HG03457 (cell line): ENCODE measurements around the gene TUBB1.

Experiments
- ATAC-seq: cut with Tn5 transposase; IDR thresholded peaks from one replicate; pipeline ENCODE4 v1.9.1; 2021; ENCODE audit warnings: moderate number of reproducible peaks; ENCODE audit not compliant: unreplicated experiment

The TUBB1 gene

DNA sequence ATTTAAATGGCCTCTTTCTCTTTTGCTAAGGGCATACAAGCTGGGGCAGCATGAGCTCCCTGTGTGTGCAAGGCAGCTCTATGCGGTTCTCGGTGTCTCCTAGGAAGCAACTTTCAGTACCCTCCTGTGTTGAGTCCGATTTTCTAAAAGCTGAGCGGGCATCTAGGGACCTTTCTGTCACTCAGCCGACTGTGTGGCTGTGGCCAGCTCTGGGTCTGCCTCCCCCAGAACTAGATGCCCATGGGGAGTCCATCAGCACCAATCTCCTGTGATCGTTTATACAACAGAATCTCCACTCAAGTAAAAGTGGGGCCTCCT lies 30.7 kb upstream of the TUBB1 start:
- no peak for ATAC-seq

DNA sequence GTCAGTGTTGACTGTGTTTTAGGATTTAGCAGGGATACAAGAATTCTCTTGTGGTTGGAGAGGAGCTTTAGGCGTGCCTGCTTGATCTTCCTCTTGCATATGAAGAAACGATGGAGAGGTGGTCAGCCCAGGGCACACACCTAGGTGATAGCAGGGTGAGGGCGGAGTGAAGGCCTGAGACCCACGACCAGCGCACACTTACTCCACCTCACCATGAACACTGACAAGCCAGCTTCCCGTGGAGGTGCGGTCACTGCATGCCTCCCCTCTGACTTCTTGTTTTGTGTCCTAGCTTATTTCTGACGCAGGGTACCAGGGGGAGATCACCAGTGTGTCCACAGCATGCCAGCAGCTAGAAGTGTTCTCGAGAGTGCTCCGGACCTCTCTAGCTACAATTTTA lies 30.0 kb upstream of the TUBB1 start:
- ATAC-seq, result no peak

DNA sequence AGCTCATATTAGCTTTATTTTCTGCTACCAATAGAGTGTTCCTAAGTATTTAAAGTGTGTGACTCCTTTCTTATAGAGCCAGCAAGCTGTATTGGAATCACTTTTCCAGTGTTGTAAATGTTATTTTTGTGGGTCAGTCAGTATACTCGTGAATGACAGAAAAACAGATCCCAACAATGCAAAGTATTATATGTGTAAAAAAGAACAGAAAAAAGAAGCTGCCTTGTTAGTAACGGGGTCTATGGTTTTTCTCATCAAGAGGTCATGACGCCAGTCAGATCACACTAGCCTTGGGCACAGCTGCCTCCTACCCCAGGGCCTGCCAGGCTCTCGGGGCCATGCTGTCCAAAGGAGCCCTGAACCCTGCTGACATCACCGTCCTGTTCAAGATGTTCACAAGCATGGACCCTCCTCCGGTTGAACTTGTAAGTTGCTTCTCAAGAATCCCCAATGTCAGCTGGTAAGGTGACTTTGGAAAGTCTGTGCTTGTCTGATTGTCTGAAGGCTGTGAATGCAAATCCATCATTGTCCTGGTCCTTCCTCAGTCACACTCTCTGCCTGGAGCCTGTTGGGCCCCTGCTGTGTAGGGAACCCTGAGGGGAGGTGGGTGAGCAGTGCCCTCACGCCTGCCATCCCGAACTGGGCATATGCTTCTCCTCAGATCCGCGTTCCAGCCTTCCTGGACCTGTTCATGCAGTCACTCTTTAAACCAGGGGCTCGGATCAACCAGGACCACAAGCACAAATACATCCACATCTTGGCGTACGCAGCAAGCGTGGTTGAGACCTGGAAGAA lies 28.4 kb upstream of the TUBB1 start:
- ATAC-seq, result no peak

DNA sequence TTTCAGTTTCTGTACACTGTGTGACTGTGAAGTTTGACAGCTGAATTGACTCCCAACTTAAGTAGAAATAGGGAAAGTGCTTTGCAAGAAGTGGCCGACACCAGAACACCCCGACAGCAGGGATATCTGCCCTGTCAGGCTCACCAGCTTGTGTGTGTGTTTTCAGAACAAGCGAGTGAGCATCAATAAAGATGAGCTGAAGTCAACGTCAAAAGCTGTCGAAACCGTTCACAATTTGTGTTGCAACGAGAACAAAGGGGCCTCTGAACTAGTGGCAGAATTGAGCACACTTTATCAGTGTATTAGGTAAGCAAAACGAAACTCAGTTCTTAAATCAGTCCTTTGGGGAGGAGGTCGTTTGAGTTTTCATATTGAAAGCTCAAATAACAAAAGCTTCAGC lies 27.5 kb upstream of the TUBB1 start:
- no peak for ATAC-seq

DNA sequence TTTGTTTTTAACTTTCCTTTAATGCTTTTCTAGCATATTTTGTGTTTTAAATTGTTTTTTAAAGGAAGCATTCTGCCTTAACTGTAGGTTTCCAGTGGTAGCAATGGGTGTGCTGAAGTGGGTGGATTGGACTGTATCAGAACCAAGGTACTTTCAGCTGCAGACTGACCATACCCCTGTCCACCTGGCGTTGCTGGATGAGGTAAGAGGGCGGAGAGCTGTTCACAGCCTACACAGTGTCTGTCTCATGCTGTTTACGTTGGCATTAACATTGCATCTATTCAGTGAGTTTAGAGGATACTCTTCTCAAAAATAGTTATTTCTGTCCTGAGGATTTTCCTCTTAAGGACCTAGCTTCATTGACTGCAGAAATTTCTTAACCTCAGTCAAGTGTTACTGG lies 26.3 kb upstream of the TUBB1 start:
- no peak for ATAC-seq

DNA sequence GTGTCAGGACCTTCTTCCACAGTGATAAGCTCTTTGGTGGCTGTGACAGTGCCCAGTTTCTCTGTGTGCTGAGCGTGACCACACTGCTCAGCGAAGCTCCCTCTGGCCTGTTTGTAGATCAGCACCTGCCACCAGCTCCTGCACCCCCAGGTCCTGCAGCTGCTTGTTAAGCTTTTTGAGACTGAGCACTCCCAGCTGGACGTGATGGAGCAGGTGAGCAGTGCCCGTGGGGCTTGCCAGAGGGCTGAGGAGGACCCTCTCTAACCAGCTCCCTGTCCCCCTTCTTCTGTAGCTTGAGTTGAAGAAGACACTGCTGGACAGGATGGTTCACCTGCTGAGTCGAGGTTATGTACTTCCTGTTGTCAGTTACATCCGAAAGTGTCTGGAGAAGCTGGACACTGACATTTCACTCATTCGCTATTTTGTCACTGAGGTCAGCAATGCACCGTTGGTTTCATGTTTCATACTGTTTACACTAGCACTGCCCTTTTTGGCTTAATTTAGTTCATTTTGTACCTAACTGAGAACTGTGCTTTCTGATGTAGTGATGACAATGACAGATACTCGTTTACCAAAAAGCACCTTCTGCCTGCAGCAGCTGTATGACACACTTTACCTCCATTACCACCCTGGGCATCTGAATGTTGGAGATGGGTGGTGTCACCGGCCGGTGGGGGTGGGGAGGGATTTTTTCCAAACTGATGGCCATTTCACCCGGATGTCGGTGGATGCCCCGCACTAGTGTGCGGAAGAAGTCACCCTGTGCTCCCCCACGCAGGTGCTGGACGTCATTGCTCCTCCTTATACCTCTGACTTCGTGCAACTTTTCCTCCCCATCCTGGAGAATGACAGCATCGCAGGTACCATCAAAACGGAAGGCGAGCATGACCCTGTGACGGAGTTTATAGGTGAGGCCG lies 25.6 kb upstream of the TUBB1 start:
- no peak for ATAC-seq

DNA sequence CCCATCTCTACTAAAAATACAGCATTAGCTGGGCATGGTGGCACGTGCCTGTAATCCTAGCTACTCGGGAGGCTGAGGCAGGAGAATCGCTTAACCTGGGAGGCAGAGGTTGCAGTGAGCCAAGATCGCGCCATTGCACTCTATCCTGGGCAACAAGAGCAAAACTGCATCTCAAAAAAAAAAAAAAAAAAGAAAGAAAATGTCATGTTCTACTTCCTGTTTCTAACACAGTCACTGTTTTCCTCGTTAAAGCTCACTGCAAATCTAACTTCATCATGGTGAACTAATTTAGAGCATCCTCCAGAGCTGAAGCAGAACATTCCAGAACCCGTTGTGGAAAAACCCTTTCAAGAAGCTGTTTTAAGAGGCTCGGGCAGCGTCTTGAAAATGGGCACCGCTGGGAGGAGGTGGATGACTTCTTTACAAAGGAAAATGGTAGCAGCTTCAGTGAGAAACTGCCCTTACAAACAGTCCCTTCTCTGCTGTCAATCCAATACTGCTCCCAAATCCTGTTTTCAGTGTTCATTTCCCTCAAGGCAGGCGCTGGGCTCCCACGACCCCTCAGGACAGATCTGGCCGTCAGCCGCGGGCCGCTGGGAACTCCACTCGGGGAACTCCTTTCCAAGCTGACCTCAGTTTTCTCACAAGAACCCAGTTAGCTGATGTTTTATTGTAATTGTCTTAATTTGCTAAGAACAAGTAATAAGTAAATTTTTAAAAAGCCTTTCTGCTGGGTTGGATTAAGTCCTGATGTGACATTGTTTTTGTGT lies 24.7 kb upstream of the TUBB1 start:
- no peak for ATAC-seq

DNA sequence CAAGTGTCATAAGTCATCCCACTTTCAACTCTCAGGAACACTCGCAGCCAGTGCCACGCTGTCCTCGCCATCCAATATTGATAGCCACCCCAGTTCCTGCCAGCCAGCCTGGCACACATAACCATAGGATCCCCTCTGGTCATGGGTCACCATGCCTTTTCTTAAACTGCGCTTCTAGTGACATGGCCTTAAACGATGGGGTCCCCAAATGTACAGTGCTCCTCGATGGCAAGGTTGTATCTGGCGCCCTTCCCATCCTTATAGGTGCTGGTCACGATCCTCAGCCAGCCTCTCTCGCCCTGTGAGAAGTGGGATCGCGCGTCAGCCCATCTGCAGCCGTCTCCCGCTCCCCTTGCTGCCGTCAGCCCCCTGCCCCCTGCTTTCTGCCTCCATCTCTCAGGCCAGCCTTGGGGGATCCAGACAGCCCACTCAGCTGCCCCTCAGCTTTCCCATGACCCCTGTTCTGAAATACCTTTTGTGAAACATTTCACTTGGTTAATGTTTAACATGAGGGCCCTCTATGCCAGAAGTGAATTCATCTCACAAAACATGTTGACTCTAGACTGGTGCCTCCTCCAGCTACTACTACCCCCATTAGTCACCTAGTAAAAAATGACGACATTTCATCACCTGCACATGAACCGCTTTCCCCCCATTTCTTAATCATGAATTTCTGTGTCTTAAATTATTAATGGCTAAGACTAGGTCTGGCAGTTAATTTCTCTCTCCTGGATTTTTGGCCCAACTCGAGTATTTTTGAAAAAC lies 23.6 kb upstream of the TUBB1 start:
- no peak for ATAC-seq

DNA sequence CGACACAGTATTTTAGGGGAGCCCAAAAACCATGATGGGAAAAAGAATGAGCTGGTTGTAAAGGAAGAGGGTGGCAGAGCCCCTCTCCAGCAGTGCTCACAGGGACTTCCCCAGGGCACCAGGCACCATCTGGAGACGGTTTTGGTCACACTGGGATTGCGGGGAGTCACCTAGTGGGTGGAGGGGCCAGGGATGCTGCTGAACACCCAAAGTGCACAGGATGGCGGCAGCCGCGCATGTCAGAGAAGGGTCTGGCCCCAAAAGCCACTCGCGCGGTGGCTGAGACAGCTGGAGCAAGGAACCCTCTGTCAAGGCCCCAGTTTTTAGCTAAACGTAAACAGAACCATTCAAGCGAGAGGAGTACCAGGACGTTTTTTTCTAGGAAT lies 23.0 kb upstream of the TUBB1 start:
- no peak for ATAC-seq

DNA sequence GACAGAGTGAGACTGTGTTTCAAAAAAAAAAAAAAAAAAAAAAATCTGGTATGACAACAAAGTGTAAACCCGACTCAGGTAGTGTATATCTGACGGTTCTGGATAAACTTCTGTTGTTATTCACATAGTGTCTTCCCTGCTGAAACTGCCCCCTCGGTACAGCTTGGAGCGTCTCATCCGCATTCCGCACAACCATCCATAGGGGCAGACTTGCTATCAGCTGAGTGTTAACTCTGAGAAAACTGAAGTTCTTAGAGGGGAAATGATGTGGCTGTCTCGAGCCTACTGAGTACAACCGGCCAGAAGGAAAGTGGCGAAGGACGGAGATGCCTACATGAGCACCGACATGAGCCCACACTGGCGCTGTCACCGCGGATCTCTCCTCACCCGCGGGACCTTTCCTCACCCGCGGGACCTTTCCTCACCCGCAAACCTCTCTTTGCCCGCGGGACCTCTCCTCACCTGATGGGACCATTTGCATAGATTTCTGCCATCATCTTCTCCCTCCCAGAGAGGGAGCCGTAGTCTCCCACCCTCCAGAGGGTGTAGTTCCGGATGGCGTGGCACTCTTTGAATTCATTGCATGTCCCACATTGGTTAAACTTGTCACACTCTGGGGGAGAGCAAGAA lies 22.0 kb upstream of the TUBB1 start:
- no peak for ATAC-seq

DNA sequence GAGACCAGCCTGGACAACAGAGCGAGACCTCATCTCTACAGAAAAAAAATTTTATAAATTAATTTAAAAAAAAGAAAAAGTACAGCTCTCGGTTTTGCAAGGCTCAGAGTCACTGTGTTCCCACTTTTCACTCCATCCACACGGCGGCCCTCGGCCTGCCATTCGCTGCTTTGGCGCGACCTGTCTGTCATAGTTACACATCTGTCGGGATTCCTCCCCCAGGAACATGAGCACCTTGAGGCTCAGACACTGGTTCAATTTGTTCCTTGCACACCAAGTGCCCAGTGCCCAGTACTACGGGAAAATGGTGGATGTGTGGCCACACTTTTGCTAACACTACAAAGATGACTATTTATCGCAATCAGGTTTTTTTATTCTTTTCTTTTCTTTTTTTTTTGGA lies 20.6 kb upstream of the TUBB1 start:
- ATAC-seq, result no peak

DNA sequence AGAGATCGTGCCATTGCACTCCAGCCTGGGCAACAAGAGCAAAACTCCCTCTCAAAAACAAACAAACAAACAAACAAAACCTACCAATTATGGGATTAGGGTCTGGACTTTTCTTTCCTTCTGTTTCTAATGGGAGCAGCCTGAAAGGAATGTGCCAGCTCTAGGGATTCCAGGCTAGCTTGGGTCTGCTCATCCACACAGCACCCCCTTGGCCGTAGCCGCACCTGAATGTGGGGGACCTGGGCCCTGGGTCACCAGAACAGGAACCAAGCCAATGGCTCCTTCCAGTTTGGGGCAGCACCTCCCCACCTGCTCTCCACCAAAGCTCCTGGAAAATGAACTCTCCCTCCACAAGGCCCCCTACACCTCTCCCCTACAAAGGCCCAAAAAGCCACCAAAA lies 18.9 kb upstream of the TUBB1 start:
- ATAC-seq, result no peak

DNA sequence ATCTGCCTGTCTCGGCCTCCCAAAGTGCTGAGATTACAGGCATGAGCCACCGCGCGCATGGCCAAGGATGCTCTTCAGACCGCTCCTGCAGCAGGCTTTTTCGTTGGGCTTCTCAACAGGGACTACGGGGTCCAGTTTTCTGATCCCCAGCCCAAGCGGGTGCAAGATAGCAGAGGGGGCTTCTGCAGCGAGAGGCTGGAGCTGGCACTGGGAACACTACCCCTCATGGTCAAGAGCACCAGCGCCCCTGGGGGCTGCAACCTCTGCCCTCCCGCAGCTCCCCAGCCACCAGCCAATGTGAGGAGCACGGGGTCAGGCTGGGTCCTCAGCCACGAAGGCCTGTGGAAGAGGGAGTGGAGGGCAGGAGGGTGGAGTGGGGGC lies 18.2 kb upstream of the TUBB1 start:
- no peak for ATAC-seq

DNA sequence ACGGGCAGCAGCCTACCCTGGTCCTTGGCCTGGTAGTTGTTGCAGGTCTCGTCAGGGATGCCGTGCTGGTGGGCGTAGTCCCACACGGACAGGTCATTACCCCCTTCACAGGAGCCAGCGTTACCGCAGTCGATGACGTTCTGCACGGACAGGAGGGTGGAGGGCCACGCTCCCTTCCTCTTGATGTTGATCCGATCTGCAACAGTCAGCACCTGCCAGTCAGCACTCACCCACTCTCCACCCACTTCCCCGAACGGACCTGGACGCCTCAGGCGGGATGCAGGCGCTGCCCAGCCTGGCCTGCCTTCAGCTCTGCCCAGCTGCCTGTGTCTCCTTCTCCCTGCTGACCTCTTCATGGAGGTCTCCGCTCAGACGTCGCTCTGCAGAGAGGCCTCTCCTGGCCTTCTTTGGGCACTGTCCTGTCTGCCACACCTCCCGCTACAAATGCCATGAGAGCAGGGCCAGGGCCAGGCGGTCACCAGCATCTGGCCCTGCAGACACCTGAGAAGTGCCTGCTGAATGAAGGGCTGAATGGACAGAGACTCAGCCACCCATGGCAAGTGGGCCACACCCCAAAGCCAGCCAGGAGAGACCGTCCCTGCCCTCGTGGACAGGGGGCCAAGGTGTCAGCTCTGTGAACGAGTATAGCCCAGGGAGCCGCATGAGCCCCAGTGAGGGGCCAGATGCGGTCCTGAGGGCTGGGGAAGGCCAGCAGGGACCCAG lies 17.6 kb upstream of the TUBB1 start:
- no peak for ATAC-seq

DNA sequence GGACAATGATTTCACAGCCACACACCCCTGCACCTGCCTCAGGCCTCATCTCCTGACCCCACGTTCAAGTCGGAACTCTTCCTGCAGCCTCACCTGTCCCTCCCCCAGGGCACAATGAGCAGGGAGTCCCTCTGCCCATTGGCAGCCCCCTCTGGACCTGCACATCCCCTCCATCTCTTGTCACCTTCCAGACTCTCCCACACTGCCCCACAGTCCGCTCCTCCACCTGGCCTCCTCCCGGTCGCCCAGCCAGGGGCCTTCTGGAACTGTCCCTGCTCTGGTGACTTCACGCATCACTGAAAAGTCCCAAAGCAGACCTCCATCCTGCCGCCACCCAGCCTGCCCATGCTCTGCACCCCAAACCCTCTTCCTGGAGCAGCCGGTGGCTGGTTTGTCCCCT lies 16.8 kb upstream of the TUBB1 start:
- no peak for ATAC-seq

DNA sequence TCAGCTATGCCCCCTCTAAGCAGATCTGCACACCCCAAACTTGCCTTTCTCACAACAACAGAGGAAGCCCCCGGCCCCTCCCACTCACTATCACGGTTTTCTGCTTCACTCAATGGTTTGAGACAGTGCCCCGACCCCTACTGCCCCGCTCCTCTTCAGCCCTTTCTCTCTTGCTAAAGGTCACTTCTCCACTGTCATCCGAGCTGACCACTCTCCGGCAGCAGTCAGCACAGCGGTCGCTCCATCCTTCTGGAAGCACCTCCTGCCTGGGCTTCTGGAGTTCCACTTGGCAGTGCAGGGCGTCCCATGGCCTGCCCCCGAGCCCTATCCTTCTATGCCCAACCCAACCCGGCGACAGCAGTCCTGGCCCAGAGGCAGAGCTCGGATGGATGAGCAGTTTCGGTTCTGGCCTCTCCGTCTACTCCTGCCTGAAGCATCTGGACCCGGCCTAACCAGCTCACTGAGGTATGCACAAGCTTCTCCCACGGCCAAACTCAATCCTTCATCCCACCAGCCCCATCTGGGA lies 16.3 kb upstream of the TUBB1 start:
- ATAC-seq, result no peak

DNA sequence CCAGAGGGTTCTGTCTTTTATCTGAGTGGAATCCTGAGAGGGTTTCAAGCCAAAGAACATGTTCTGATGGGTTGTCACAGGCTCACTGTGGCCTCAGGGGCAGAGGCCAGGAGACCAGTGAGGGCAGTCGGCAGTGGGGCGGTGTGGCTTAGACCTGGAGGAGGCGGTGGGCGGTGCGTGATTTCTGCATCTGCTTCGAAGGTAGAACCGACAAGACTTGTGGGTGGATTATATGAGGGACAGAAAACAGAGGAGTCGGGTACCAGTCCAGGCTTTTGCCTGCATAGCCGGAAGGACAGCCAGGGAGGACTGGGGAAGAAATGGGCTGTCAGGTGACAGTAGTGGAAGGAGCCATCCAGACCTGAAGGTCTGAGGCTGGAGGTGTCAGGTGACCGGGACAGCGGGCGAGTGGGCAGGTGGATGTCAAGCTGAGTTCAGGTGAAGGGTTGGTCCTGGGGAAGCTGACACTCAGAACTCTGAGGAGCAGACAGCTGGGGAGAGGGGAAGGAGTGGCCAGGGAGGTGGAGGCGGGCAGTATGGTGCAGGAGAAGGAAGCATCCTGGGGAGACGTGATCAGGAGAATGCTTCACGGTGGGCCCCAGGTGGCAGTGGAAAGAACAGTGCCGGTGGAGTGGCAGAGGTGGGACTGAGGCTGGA lies 15.3 kb upstream of the TUBB1 start:
- ATAC-seq, result no peak

DNA sequence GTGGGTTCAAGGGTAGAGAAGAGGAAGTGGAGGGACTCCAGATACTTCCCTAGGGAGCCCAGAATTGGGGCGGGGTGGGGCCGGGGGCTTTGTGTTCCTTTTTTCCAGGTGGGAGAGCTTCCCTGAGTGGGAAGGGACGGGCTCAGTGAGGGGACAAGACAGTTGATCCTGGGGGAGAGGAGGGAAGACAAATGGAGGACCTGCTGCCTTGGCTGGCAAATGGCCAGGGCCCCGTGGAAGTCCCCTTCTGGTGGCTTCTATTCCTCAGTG lies 14.8 kb upstream of the TUBB1 start:
- no peak for ATAC-seq

DNA sequence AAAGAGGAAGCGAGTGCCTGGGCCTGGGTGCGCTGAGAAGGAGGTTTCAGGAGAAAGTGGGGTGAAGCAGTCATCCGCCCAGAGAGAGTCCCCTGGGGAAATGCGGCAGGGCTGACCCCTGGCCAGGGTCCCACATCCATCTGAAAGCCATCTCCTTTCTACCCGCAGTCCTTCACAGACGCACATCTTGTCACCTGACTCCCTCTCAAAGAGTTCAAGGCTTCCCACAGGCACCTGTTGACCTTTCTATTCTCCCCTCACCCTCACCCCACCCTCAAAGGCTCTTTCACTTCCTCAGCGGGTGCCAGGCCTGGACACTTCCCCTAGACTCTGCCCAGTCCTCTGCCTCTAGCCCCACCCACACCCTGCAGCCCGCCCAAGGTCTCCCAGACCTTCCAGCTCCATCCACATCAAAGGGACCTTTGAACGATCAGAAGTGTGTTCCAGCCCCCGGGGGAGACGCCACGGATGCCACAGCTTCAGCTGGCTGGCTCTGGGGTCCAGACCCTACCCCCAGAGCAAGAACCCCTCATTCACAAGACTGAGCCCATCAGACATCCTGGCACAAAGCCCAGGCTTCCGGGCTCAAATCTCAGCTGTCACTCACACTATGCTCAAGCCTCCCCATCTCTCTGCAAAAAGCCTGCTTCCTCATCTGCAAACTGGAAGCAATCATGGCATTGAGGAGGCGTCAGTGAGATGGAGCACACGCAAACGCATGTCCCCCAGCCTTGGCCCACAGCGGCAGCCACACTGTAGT lies 14.3 kb upstream of the TUBB1 start:
- ATAC-seq, result peak; percentile 46
